HepG2 (cell line): Measurements from ENCODE around the gene PEAK3. TPM values are rescaled to one million over a fixed set of nuclear protein-coding genes. Genes with fewer than 3 reads are reported as not detected.

Experiments used
- BCL3 ChIP-seq: sonication (generic); formaldehyde crosslinking; IDR thresholded peaks from 2 replicates; pipeline ENCODE4 v1.5.1; 2020; ENCODE audit warnings: mild to moderate bottlenecking, missing genetic modification reagents, moderate library complexity
- BRD4 ChIP-seq: sonication (generic); formaldehyde crosslinking; IDR thresholded peaks from 2 replicates; pipeline ENCODE4 v1.4.0; 2020; ENCODE audit warnings: missing genetic modification reagents
- FOSL2 ChIP-seq: sonication (generic); formaldehyde crosslinking; IDR thresholded peaks from 2 replicates; pipeline ENCODE4 v1.4.0; 2020; ENCODE audit warnings: missing genetic modification reagents
- HMGXB3 ChIP-seq: sonication (generic); formaldehyde crosslinking; IDR thresholded peaks from 2 replicates; pipeline ENCODE4 v1.4.0; 2020; ENCODE audit warnings: missing genetic modification reagents, borderline replicate concordance
- MED13 ChIP-seq: sonication (generic); formaldehyde crosslinking; IDR thresholded peaks from 2 replicates; pipeline ENCODE4 v1.5.0; 2020; ENCODE audit warnings: missing genetic modification reagents
- MEF2D ChIP-seq: sonication (generic); formaldehyde crosslinking; IDR thresholded peaks from 2 replicates; pipeline ENCODE4 v1.5.1; 2020; ENCODE audit warnings: mild to moderate bottlenecking, missing genetic modification reagents
- NCOR1 ChIP-seq: fragments of 200-600 bp; sonication (generic); IDR thresholded peaks from 2 replicates; pipeline ENCODE4 v1.7.0; 2017; ENCODE audit warnings: antibody characterized with exemption, low read length, borderline replicate concordance
- POLR2AphosphoS2 ChIP-seq: IDR thresholded peaks from 2 replicates; pipeline ENCODE4 v1.6.1; 2011; ENCODE audit warnings: low read depth, low read length, improper control_type of control experiment
- RFX3 ChIP-seq: IDR thresholded peaks from 2 replicates; pipeline ENCODE4 v1.6.1; 2016; ENCODE audit warnings: missing biosample characterization, missing genetic modification reagents
- SPEN ChIP-seq: sonication (generic); formaldehyde crosslinking; IDR thresholded peaks from 2 replicates; pipeline ENCODE4 v1.5.1; 2020; ENCODE audit warnings: low read depth, mild to moderate bottlenecking, missing genetic modification reagents
- ZFP36L1 ChIP-seq: sonication (generic); formaldehyde crosslinking; IDR thresholded peaks from 2 replicates; pipeline ENCODE4 v1.8.0; 2022; ENCODE audit warnings: mild to moderate bottlenecking, missing genetic modification reagents, moderate library complexity
- ZFX ChIP-seq: sonication (generic); formaldehyde crosslinking; IDR thresholded peaks from 2 replicates; pipeline ENCODE4 v1.4.0; 2020; ENCODE audit warnings: mild to moderate bottlenecking, low read depth, missing genetic modification reagents, moderate library complexity
- ZNF225 ChIP-seq: sonication (generic); formaldehyde crosslinking; IDR thresholded peaks from 2 replicates; pipeline ENCODE4 v1.4.0; 2020; ENCODE audit warnings: mild to moderate bottlenecking, missing genetic modification reagents
- ZNF713 ChIP-seq: sonication (generic); formaldehyde crosslinking; IDR thresholded peaks from 2 replicates; pipeline ENCODE4 v1.4.0; 2020; ENCODE audit warnings: mild to moderate bottlenecking, missing genetic modification reagents
- ZSCAN20 ChIP-seq: sonication (generic); formaldehyde crosslinking; IDR thresholded peaks from 2 replicates; pipeline ENCODE4 v1.4.0; 2020; ENCODE audit warnings: missing genetic modification reagents, mild to moderate bottlenecking, borderline replicate concordance
- polyA plus RNA-seq, 8 experiments: library from polyadenylated mRNA; depleted of rRNA in 3 of 8; stranded (reverse) in 7 of 8; unstranded in 1 of 8; fragments of >200 nt; fragmentation: Illumina TruSeq in 4 of 8; extraction: Trizol in 4 of 8; gene quantifications; 2 replicates each; pipeline versions ENCODE4 v1.2.1 to v1.2.3, GENCODE V29; 2011 to 2016; ENCODE audit warnings: low read depth in 4 of 8, missing spikeins in 1 of 8, mixed read lengths in 1 of 8; ENCODE audit not compliant: insufficient read depth in 1 of 8
- total RNA-seq, 5 experiments: library from RNA; depleted of rRNA; stranded (reverse); fragments of >200 nt; fragmentation: Illumina TruSeq; extraction: Trizol; gene quantifications; 2 replicates each; pipeline ENCODE4 v1.2.3, GENCODE V29; 2016; ENCODE audit warnings: low read depth in 1 of 5
- TF ChIP-seq, protein P1 (sequence below): sonication (generic); formaldehyde crosslinking; IDR thresholded peaks from 2 replicates; pipeline ENCODE4 v1.4.0; 2020; ENCODE audit warnings: missing genetic modification reagents
- TF ChIP-seq, protein P2 (sequence below): sonication (generic); formaldehyde crosslinking; IDR thresholded peaks from 2 replicates; pipeline ENCODE4 v1.5.0; 2020; ENCODE audit warnings: mild to moderate bottlenecking, missing genetic modification reagents
- TF ChIP-seq, protein P3 (sequence below): sonication (generic); formaldehyde crosslinking; IDR thresholded peaks from 2 replicates; pipeline ENCODE4 v1.9.0; 2022; ENCODE audit warnings: missing genetic modification reagents, mild to moderate bottlenecking, borderline replicate concordance

PEAK3 gene
- total and polyA plus RNA-seq, 2 of the 13 experiments (the other 11 are each of a cell fraction or from before 2014, with no cell fraction given) = not detected

GRCh38 chr19:2315818-2316353 lies 33.9 kb upstream of the PEAK3 start (continued):
- TF ChIP-seq MED13 (no peak), SPEN (no peak), MEF2D (CRISPR knock-in tag) (no peak), BCL3 (CRISPR knock-in tag) (peak; percentile 41), FOSL2 (CRISPR knock-in tag) (peak; percentile 35), BRD4 (no peak), ZSCAN20 (CRISPR knock-in tag) (no peak), ZFX (peak; percentile 57), POLR2AphosphoS2 (no peak), ZFP36L1 (CRISPR knock-in tag) (0 out of 2 replicates have a peak, but pooled peaks have one; percentile 54), NCOR1 (no peak), HMGXB3 (CRISPR knock-in tag) (0 out of 2 replicates have a peak, but pooled peaks have one; percentile 43), ZNF713 (CRISPR knock-in tag) (no peak), ZNF225 (no peak), RFX3 (CRISPR knock-in tag) (no peak)
- TF ChIP-seq, protein P1, sequence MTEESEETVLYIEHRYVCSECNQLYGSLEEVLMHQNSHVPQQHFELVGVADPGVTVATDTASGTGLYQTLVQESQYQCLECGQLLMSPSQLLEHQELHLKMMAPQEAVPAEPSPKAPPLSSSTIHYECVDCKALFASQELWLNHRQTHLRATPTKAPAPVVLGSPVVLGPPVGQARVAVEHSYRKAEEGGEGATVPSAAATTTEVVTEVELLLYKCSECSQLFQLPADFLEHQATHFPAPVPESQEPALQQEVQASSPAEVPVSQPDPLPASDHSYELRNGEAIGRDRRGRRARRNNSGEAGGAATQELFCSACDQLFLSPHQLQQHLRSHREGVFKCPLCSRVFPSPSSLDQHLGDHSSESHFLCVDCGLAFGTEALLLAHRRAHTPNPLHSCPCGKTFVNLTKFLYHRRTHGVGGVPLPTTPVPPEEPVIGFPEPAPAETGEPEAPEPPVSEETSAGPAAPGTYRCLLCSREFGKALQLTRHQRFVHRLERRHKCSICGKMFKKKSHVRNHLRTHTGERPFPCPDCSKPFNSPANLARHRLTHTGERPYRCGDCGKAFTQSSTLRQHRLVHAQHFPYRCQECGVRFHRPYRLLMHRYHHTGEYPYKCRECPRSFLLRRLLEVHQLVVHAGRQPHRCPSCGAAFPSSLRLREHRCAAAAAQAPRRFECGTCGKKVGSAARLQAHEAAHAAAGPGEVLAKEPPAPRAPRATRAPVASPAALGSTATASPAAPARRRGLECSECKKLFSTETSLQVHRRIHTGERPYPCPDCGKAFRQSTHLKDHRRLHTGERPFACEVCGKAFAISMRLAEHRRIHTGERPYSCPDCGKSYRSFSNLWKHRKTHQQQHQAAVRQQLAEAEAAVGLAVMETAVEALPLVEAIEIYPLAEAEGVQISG = no peak
- TF ChIP-seq, protein P2, sequence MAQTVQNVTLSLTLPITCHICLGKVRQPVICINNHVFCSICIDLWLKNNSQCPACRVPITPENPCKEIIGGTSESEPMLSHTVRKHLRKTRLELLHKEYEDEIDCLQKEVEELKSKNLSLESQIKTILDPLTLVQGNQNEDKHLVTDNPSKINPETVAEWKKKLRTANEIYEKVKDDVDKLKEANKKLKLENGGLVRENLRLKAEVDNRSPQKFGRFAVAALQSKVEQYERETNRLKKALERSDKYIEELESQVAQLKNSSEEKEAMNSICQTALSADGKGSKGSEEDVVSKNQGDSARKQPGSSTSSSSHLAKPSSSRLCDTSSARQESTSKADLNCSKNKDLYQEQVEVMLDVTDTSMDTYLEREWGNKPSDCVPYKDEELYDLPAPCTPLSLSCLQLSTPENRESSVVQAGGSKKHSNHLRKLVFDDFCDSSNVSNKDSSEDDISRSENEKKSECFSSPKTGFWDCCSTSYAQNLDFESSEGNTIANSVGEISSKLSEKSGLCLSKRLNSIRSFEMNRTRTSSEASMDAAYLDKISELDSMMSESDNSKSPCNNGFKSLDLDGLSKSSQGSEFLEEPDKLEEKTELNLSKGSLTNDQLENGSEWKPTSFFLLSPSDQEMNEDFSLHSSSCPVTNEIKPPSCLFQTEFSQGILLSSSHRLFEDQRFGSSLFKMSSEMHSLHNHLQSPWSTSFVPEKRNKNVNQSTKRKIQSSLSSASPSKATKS (CRISPR knock-in tag) = no peak
- TF ChIP-seq, protein P3, sequence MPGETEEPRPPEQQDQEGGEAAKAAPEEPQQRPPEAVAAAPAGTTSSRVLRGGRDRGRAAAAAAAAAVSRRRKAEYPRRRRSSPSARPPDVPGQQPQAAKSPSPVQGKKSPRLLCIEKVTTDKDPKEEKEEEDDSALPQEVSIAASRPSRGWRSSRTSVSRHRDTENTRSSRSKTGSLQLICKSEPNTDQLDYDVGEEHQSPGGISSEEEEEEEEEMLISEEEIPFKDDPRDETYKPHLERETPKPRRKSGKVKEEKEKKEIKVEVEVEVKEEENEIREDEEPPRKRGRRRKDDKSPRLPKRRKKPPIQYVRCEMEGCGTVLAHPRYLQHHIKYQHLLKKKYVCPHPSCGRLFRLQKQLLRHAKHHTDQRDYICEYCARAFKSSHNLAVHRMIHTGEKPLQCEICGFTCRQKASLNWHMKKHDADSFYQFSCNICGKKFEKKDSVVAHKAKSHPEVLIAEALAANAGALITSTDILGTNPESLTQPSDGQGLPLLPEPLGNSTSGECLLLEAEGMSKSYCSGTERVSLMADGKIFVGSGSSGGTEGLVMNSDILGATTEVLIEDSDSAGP = peak; percentile 65; the same call in 1 of the 2 replicates
